ENCODE measurements around the gene SHF. TPM values are rescaled to one million over a fixed set of nuclear protein-coding genes. Genes with fewer than 3 reads are reported as not detected.

Gene SHF
- total and polyA plus RNA-seq, 2 donors (not counting 3 experiments of a cell fraction or from before 2014, with no cell fraction given), result 2.8 to 5.2 TPM

DNA sequence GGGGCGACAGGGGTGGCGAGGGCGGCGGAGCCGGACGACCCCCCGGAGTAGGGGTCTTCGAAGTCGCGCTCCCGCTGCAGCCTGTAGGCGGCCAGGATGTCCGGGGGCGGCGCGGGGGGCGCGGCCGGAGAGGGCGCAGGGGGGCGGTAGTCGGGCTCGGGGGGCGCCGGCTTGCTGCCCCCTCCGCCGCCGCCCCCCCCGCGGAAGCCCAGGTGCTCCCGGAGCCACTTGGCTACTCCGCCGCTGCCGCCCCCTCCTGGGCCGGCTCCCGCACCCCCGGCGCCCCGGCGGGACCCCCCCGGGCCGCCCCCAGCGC lies 230 bp downstream of the SHF start:
- Histone ChIP-seq H2AFZ (ENCODE audit: low read depth, low read length) (no peak overlapping the region), H3K4me1 (ENCODE audit: control insufficient read depth, extremely low read depth, insufficient read depth, low read length) (peaks cover 6% of the 10 kb centered on the region), H3K9me3 (replicated peaks; ENCODE audit: control insufficient read depth, insufficient read depth, low read length) (no peaks in the 10 kb centered on the region), H3K27me3 (ENCODE audit: control insufficient read depth in 2 of 2, insufficient read depth in 2 of 2, low read length in 2 of 2) (peaks cover 2 to 9% of the 10 kb centered on the region in 2 experiments), H3K9me1 (replicated peaks; ENCODE audit: control insufficient read depth, extremely low read depth, insufficient read depth, low read length) (no peaks in the 10 kb centered on the region), H3K9ac (replicated peaks; ENCODE audit: extremely low read depth, insufficient read depth, low read length) (no peak overlapping the region), H3K4me2 (ENCODE audit: insufficient read depth, low read length) (no peak overlapping the region), H4K20me1 (replicated peaks; ENCODE audit: control insufficient read depth, extremely low read depth, insufficient read depth, low read length) (no peaks in the 10 kb centered on the region), H3K36me3 (ENCODE audit: control insufficient read depth in 2 of 2, extremely low read depth in 1 of 2, insufficient read depth in 2 of 2, low read length in 2 of 2) (no peaks in the 10 kb centered on the region), H3K79me2 (ENCODE audit: control insufficient read depth, insufficient read depth, low read length) (no peaks in the 10 kb centered on the region), H3K27ac (ENCODE audit: insufficient read depth, low read depth, low read length) (no peak overlapping the region), H3K4me3 (replicated peaks in 1 of 3; ENCODE audit: insufficient read depth in 1 of 3, low read depth in 1 of 3, low read length in 3 of 3) (peak overlapping the region in 1 of 3 experiments; percentile 68)
- intact Hi-C loops (cut with micrococcal nuclease) (no loop called here), dilution Hi-C loops (cut with MboI; ENCODE audit: extremely low pct_ligation_motif_present, low sequenced_read_pairs) (no loop called here)
- no TSS peak for BruUV-seq (replicated peaks)
- CTCF ChIA-PET, result interaction anchor here (0.7 to 1.8 kb wide), 6 partner anchors 11 to 69 kb away, joined by 3 to 6 read pairs (median 4); no protein-coding TSS in a partner anchor
- DNase-seq (ENCODE audit: low read depth, low spot score) (no peak), FAIRE-seq (no peak)
- POLR2A ChIA-PET, result interaction anchor here (1.2 kb wide), 1 partner anchor 12 kb away, joined by 7 read pairs; no protein-coding TSS in a partner anchor
- TF ChIP-seq GATA2 (IDR thresholded peaks at IDR 0.05; ENCODE audit: insufficient read depth, insufficient read length, low read depth, low read length), result no peak
- TF ChIP-seq EZH2 (IDR thresholded peaks at IDR 0.05; ENCODE audit: borderline replicate concordance, low read depth, low read length, severe bottlenecking), result peak; percentile 42
- TF ChIP-seq MYC (IDR thresholded peaks at IDR 0.05; ENCODE audit: low read depth, low read length), result no peak
- TF ChIP-seq, protein P1, sequence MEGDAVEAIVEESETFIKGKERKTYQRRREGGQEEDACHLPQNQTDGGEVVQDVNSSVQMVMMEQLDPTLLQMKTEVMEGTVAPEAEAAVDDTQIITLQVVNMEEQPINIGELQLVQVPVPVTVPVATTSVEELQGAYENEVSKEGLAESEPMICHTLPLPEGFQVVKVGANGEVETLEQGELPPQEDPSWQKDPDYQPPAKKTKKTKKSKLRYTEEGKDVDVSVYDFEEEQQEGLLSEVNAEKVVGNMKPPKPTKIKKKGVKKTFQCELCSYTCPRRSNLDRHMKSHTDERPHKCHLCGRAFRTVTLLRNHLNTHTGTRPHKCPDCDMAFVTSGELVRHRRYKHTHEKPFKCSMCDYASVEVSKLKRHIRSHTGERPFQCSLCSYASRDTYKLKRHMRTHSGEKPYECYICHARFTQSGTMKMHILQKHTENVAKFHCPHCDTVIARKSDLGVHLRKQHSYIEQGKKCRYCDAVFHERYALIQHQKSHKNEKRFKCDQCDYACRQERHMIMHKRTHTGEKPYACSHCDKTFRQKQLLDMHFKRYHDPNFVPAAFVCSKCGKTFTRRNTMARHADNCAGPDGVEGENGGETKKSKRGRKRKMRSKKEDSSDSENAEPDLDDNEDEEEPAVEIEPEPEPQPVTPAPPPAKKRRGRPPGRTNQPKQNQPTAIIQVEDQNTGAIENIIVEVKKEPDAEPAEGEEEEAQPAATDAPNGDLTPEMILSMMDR (IDR thresholded peaks at IDR 0.05; ENCODE audit: extremely low read depth in 1 of 2, insufficient read depth in 1 of 2, low read depth in 1 of 2, low read length in 2 of 2), result peak in 1 of 2 donors; percentile 4
- no peak for TF ChIP-seq POLR2A (IDR thresholded peaks at IDR 0.05; ENCODE audit: low read depth, low read length)

Measured in endothelial cell of umbilical vein (primary cell).